ENCODE data around the gene PACS1.
A peak's percentile ranks its signal among the peaks of the same experiment; 100 is the strongest.

DNA sequence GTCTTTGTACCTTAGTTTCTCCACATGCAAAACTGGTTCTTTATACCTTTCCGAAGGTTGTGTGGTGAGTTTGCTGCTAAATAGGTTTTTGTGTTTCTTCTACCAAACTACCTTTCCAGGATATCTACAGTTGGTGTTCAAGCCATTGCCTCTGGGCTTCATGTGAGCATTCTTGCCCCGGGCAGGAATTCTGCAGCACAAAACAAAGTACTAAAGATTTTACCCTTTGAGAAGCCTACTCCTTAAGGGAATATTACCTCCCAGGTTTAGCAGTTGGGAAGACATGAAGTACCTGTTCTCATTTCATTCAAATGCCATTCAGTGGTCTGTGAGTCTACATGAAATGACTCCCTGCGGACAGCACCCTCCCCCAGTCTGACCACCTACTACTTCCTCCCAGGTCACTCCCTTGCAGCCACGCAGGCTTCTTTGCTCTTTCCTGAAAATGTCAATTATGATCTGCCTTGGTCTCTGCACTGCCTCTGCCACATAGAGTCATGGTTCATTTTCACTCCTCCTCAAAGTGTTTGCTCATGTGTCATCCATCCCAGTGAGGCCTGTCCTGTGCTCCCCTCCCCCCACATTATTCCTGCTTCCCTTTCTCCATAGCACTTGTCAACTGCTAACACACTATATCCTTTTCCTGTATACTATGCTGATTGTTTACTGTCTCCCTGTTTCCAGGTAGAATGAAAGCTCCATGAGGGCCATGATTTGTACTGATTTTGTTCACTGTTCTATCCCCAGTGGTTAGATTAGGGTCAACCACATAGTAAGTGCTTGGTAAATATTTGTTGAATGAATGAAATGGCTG is 36.9 kb downstream of the PACS1 start:
- TF ChIP-seq POLR2A (IDR thresholded peaks at IDR 0.05; ENCODE audit: low read depth, low read length) (no peak), POLR2AphosphoS5 (IDR thresholded peaks at IDR 0.05; ENCODE audit: low read depth, low read length) (no peak), TAF1 (IDR thresholded peaks at IDR 0.05; ENCODE audit: low read depth, low read length) (no peak), SPI1 (IDR thresholded peaks at IDR 0.05; ENCODE audit: low read depth, low read length) (peak; percentile 52; the same call in 1 of the 2 replicates)

All from GM12891 (cell line).